ENCODE measurements around the gene MESP2. TPM values are rescaled to one million over a fixed set of nuclear protein-coding genes. Genes with fewer than 3 reads are reported as not detected.

The MESP2 gene
- total and polyA plus RNA-seq, 2 of the 13 experiments (the other 11 are each of a cell fraction or from before 2014, with no cell fraction given), result not detected

GRCh38 chr15:89809093-89809786, 33.1 kb downstream of the MESP2 start (continued):
- TF ChIP-seq CREM (IDR thresholded peaks at IDR 0.05) (peak; percentile 77), CREM (CRISPR knock-in tag; IDR thresholded peaks at IDR 0.05) (no peak), ZNF205 (CRISPR knock-in tag; IDR thresholded peaks at IDR 0.05) (no peak), SOX5 (CRISPR knock-in tag; IDR thresholded peaks at IDR 0.05; ENCODE audit: borderline replicate concordance) (peak; percentile 69; the same call in 1 of the 2 replicates), MEF2D (CRISPR knock-in tag; IDR thresholded peaks at IDR 0.05) (peak; percentile 78), FOXK1 (CRISPR knock-in tag; IDR thresholded peaks at IDR 0.05; ENCODE audit: borderline replicate concordance, low read depth) (peak; percentile 15; the same call in 1 of the 2 replicates), ESRRA (CRISPR knock-in tag; IDR thresholded peaks at IDR 0.05; ENCODE audit: low read depth) (no peak), MXD3 (CRISPR knock-in tag; IDR thresholded peaks at IDR 0.05) (no peak), SAFB2 (CRISPR knock-in tag; IDR thresholded peaks at IDR 0.05; ENCODE audit: borderline replicate concordance, low read depth) (no peak), POGZ (CRISPR knock-in tag; IDR thresholded peaks at IDR 0.05) (no peak), ELF4 (CRISPR knock-in tag; IDR thresholded peaks at IDR 0.05; ENCODE audit: borderline replicate concordance) (0 out of 2 replicates have a peak, but pooled peaks have one; percentile 46), ZNF646 (CRISPR knock-in tag; IDR thresholded peaks at IDR 0.05) (no peak), MAZ (IDR thresholded peaks at IDR 0.05; ENCODE audit: borderline replicate concordance, low read depth, low read length) (no peak), MAZ (CRISPR knock-in tag; IDR thresholded peaks at IDR 0.05; ENCODE audit: low read depth) (peak; percentile 72; the same call in 1 of the 2 replicates), HES4 (CRISPR knock-in tag; IDR thresholded peaks at IDR 0.05; ENCODE audit: borderline replicate concordance) (no peak; the same call in 1 of the 2 replicates), ZNF225 (CRISPR knock-in tag; IDR thresholded peaks at IDR 0.05) (no peak), AGO1 (IDR thresholded peaks at IDR 0.05; ENCODE audit: low read depth, low read length, poor library complexity, severe bottlenecking) (no peak), MXI1 (IDR thresholded peaks at IDR 0.05; ENCODE audit: borderline replicate concordance, low read depth, low read length) (no peak), ZNF562 (CRISPR knock-in tag; IDR thresholded peaks at IDR 0.05; ENCODE audit: borderline replicate concordance) (no peak), ZNF432 (CRISPR knock-in tag; IDR thresholded peaks at IDR 0.05; ENCODE audit: borderline replicate concordance) (no peak), KAT8 (CRISPR knock-in tag; IDR thresholded peaks at IDR 0.05) (peak; percentile 51; the same call in 1 of the 2 replicates), TARDBP (CRISPR knock-in tag; IDR thresholded peaks at IDR 0.05) (peak; percentile 91)
- TF ChIP-seq, protein P1, sequence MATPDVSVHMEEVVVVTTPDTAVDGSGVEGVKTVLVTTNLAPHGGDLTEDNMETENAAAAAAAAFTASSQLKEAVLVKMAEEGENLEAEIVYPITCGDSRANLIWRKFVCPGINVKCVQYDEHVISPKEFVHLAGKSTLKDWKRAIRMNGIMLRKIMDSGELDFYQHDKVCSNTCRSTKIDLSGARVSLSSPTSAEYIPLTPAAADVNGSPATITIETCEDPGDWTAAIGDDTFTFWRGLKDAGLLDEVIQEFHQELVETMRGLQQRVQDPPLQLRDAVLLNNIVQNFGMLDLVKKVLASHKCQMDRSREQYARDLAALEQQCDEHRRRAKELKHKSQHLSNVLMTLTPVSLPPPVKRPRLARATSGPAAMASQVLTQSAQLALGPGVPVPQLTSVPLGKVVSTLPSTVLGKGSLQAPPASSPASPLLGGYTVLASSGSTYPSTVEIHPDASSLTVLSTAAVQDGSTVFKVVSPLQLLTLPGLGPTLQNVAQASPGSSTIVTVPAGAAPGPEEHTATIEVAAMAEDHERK (CRISPR knock-in tag; IDR thresholded peaks at IDR 0.05; ENCODE audit: low read depth), result no peak
